PC-9 (cell line): ENCODE measurements around the gene CACNA1H. TPM values are rescaled to one million over a fixed set of nuclear protein-coding genes. Genes with fewer than 3 reads are reported as not detected.

Source experiments
- BruUV-seq: library from RNA; stranded (reverse); fragments of 400-500 nt; replicated peaks from 2 replicates; lab custom pipeline; 2021; lab: Mats Ljungman, UMichigan
- CTCF ChIA-PET: fragments of 300-600 bp; sonication (Branson Sonifier 250); formaldehyde crosslinking; loops from one replicate; lab custom pipeline; 2022; ENCODE audit warnings: antibody characterized with exemption; lab: Charles Lee
- POLR2A ChIA-PET: fragments of 300-600 bp; sonication (Branson Sonifier 250); formaldehyde crosslinking; loops from one replicate; lab custom pipeline; 2022; ENCODE audit warnings: antibody characterized with exemption; ENCODE audit not compliant: unreplicated experiment; lab: Charles Lee
- DNase-seq, 2 experiments: peaks; one replicate each; pipeline versions ENCODE4 v3.0.0 to v3.0.0-alpha.2; 2015 to 2022; ENCODE audit warnings: mixed read lengths in 1 of 2
- H2AFZ ChIP-seq: fragments of 200-600 bp; sonication (generic); 2 replicates; pipeline ENCODE4 v1.8.1; 2017; ENCODE audit warnings: antibody characterized with exemption
- H3F3A ChIP-seq: fragments of 200-600 bp; sonication (generic); 2 replicates; pipeline ENCODE4 v1.8.1; 2017; ENCODE audit warnings: antibody characterized with exemption, mild to moderate bottlenecking, low read depth; ENCODE audit not compliant: insufficient read depth
- H3K27ac ChIP-seq: fragments of 200-600 bp; sonication (generic); 2 replicates; pipeline ENCODE4 v1.6.1; 2016; ENCODE audit warnings: mixed run types
- H3K27me3 ChIP-seq: fragments of 200-600 bp; sonication (generic); 2 replicates; pipeline ENCODE4 v1.6.1; 2016; ENCODE audit warnings: low read depth, mixed run types; ENCODE audit not compliant: insufficient read depth
- H3K36me3 ChIP-seq: fragments of 200-600 bp; sonication (generic); 2 replicates; pipeline ENCODE4 v1.6.1; 2016; ENCODE audit warnings: low read depth, mixed run types
- H3K4me1 ChIP-seq: fragments of 200-600 bp; sonication (generic); replicated peaks from 2 replicates; pipeline ENCODE4 v1.6.1; 2016; ENCODE audit warnings: mixed run types; ENCODE audit not compliant: insufficient read depth
- H3K4me2 ChIP-seq: fragments of 200-600 bp; sonication (generic); 2 replicates; pipeline ENCODE4 v1.6.1; 2017; ENCODE audit warnings: mixed run types
- H3K4me3 ChIP-seq: fragments of 200-600 bp; sonication (generic); 2 replicates; pipeline ENCODE4 v1.6.1; 2016; ENCODE audit warnings: mixed run types
- H3K79me2 ChIP-seq: fragments of 200-600 bp; sonication (generic); 2 replicates; pipeline ENCODE4 v1.6.1; 2017; ENCODE audit warnings: low read depth, mixed run types
- H3K9me2 ChIP-seq: fragments of 200-600 bp; sonication (generic); 2 replicates; pipeline ENCODE4 v1.8.1; 2017; ENCODE audit warnings: mild to moderate bottlenecking; ENCODE audit not compliant: insufficient read depth
- H3K9me3 ChIP-seq: fragments of 200-600 bp; sonication (generic); 2 replicates; pipeline ENCODE4 v1.8.1; 2016; ENCODE audit warnings: low read depth; ENCODE audit not compliant: insufficient read depth
- H4K20me1 ChIP-seq: fragments of 200-600 bp; sonication (generic); 2 replicates; pipeline ENCODE4 v1.8.1; 2017; ENCODE audit not compliant: insufficient read depth
- CTCF ChIP-seq: fragments of 200-600 bp; sonication (generic); conservative IDR thresholded peaks from 2 replicates; pipeline ENCODE4 v1.6.1; 2017; ENCODE audit warnings: mixed run types, antibody characterized with exemption, mild to moderate bottlenecking, moderate library complexity
- EZH2 ChIP-seq: fragments of 200-600 bp; sonication (generic); IDR thresholded peaks from 2 replicates; pipeline ENCODE4 v1.8.0; 2017; ENCODE audit warnings: antibody characterized with exemption, low read depth
- intact Hi-C: fragments of 100-400 bp; cut with micrococcal nuclease; formaldehyde crosslinking; loops from one replicate; pipeline ENCODE4 v1.10.0; 2022; ENCODE audit not compliant: unreplicated experiment
- total RNA-seq: library from RNA; stranded (reverse); gene quantifications from 2 replicates; pipeline ENCODE4 v1.2.3, GENCODE V29; 2021

CACNA1H gene
- total RNA-seq, 1 experiment from 2014 or later: not detected

GRCh38 chr16:1181404-1182315, 28.8 kb downstream of the CACNA1H start:
- no peaks in the 10 kb centered on the region for H3K9me2 ChIP-seq
- no peaks in the 10 kb centered on the region for H3K79me2 ChIP-seq
- CTCF ChIA-PET: no interaction called here
- intact Hi-C loops: no loop called here
- no peak overlapping the region for H3K27ac ChIP-seq
- no peak for DNase-seq
- no peaks in the 10 kb centered on the region for H3F3A ChIP-seq
- POLR2A ChIA-PET: no interaction called here
- no TSS peak for BruUV-seq
- H3K36me3 ChIP-seq: no peaks in the 10 kb centered on the region
- peaks cover 71% of the 10 kb centered on the region for H3K27me3 ChIP-seq
- peaks cover 6% of the 10 kb centered on the region; the same call in 1 of the 2 replicates for H3K4me1 ChIP-seq
- no peaks in the 10 kb centered on the region for H3K9me3 ChIP-seq
- peak overlapping the region; percentile 67 for H3K4me2 ChIP-seq
- H4K20me1 ChIP-seq: no peaks in the 10 kb centered on the region
- TF ChIP-seq EZH2: no peak
- no peak; the same call in 1 of the 2 replicates for TF ChIP-seq CTCF
- H2AFZ ChIP-seq: no peak overlapping the region
- no peak overlapping the region for H3K4me3 ChIP-seq

- no peaks in the 10 kb centered on the region for H3K9me3 ChIP-seq
- H3F3A ChIP-seq: no peaks in the 10 kb centered on the region
- H3K9me2 ChIP-seq: no peaks in the 10 kb centered on the region
- DNase-seq: peak in 1 of 2 experiments; percentile 74
- no peaks in the 10 kb centered on the region for H4K20me1 ChIP-seq
- H3K79me2 ChIP-seq: no peaks in the 10 kb centered on the region
- peak overlapping the region; percentile 67 for H3K4me2 ChIP-seq
- no peak overlapping the region for H2AFZ ChIP-seq
- H3K4me3 ChIP-seq: no peak overlapping the region
- ChIA-PET CTCF (no interaction called here), POLR2A (no interaction called here)
- H3K27ac ChIP-seq: no peak overlapping the region
- BruUV-seq: no TSS peak
- H3K36me3 ChIP-seq: no peaks in the 10 kb centered on the region
- H3K4me1 ChIP-seq: peaks cover 6% of the 10 kb centered on the region; the same call in 1 of the 2 replicates
- peaks cover 65% of the 10 kb centered on the region for H3K27me3 ChIP-seq
- intact Hi-C loops: no loop called here
- TF ChIP-seq CTCF (no peak), EZH2 (no peak)
Measured at GRCh38 chr16:1182316-1182671, 29.4 kb downstream of the CACNA1H start.

- Histone ChIP-seq H3K27me3 (peaks cover 63% of the 10 kb centered on the region), H3F3A (no peaks in the 10 kb centered on the region), H4K20me1 (no peaks in the 10 kb centered on the region), H3K36me3 (no peaks in the 10 kb centered on the region), H3K79me2 (no peaks in the 10 kb centered on the region), H3K27ac (no peak overlapping the region), H3K4me1 (peaks cover 6% of the 10 kb centered on the region; the same call in 1 of the 2 replicates), H3K4me3 (no peak overlapping the region), H3K9me3 (no peaks in the 10 kb centered on the region), H3K9me2 (no peaks in the 10 kb centered on the region), H2AFZ (no peak overlapping the region), H3K4me2 (no peak overlapping the region)
- no TSS peak for BruUV-seq
- no peak for TF ChIP-seq EZH2
- TF ChIP-seq CTCF: no peak
- ChIA-PET CTCF (no interaction called here), POLR2A (no interaction called here)
- intact Hi-C loops: no loop called here
- DNase-seq: peak in 1 of 2 experiments; percentile 52
Measured at GRCh38 chr16:1182950-1183907, 30.3 kb downstream of the CACNA1H start.
